Erythroblast (primary cell): ENCODE results near the gene VAV2.

Experiments
- DNase-seq, 2 experiments: peaks; one replicate each; lab custom pipeline; 2025; lab: John Stamatoyannopoulos, UW
- GATA1 ChIP-seq: IDR thresholded peaks from 2 replicates; pipeline ENCODE4 v1.6.1; 2011; ENCODE audit warnings: low read depth, mild to moderate bottlenecking, control low read depth, low read length, moderate library complexity
- POLR2A ChIP-seq: IDR thresholded peaks from 2 replicates; pipeline ENCODE4 v1.6.1; 2011; ENCODE audit warnings: mild to moderate bottlenecking, low read length

VAV2 gene

DNA sequence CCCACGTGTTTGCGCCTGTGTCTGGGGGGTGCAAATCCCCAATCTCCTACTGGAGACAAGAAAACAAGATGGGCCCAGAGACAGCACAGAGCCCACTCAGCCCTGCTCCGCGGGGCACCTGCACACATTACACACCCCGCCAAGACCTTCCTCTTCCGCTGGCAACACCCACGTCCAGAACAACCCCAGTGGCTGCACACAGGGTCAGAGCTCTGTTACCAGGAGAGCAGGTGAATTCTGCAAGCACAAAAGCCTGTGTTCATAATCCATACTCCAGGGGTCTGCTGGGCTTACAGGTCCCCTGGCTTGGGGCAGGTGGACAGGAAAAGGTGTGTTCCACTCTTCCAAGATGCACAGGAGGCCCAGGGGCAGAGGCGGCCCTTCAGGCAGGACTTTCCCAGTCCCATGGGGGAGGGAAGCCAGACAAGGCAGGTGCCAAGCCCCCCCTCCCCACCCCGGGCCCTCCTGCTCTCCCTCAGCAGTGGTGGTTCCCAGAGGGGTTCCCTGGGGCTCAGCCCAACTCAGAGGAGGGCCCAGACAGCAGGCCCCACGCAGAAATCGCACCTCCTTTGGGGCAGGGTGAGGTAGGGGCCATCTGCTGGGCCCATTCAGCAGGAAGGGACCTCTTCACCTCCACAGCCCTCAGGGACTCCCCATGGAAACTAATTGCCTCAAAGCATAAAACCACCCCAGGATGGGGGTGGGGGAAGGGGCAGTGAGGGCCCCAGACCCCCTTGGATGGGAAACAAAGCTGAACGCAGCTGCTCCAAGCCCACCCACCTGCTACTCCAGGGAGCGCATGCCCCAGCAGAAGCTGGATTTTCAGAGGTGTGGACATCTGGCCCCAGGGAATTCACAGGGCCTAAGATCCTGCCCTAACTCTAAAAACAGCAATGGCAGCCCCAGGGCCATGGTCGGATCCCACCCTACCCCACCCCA is 105.3 kb downstream of the VAV2 start:
- TF ChIP-seq GATA1: no peak
- no peak for TF ChIP-seq POLR2A

DNA sequence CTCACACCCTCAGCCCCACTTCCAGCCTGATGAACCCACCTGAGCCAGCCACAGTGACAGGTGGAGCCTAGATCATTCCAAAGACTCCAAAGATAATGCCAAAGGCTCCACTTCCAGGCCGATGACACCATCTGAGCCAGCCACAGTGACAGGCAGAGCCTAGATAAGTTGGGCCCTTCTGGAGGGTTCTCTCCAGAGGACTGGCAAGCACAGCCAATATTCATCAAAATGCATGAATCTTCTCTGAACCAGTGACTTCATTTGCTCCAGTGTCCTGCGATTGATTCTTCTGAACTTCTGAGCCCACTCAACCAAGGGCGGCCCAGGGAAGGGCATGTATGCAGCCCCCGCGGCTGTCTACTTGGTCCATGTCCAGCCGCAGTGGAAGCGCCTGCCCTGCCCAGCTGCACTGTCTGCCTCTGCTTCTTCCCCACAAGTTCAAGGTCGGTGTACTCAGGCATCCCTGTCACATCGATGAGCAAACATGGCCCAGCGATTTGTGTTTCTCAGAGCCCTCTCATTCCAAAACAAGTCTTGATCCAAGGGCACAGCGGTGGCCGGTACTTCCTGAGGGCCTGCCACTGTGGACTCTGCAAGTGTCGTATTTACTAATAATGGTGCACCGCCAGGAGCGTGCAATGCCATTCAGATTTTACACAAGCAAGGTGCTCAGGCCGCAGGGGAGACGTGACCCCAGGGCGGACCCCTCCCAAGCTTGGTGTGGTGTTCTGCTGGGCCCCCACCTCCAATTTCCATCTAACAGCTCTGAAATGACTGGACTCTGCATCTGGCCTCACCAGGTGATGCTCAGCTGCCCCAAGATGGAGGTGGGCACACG is 107.0 kb downstream of the VAV2 start:
- DNase-seq: no peak
- TF ChIP-seq POLR2A: no peak
- no peak for TF ChIP-seq GATA1

More for the DNA sequence above, 105.3 kb downstream of the VAV2 start:
- no peak for DNase-seq

DNA sequence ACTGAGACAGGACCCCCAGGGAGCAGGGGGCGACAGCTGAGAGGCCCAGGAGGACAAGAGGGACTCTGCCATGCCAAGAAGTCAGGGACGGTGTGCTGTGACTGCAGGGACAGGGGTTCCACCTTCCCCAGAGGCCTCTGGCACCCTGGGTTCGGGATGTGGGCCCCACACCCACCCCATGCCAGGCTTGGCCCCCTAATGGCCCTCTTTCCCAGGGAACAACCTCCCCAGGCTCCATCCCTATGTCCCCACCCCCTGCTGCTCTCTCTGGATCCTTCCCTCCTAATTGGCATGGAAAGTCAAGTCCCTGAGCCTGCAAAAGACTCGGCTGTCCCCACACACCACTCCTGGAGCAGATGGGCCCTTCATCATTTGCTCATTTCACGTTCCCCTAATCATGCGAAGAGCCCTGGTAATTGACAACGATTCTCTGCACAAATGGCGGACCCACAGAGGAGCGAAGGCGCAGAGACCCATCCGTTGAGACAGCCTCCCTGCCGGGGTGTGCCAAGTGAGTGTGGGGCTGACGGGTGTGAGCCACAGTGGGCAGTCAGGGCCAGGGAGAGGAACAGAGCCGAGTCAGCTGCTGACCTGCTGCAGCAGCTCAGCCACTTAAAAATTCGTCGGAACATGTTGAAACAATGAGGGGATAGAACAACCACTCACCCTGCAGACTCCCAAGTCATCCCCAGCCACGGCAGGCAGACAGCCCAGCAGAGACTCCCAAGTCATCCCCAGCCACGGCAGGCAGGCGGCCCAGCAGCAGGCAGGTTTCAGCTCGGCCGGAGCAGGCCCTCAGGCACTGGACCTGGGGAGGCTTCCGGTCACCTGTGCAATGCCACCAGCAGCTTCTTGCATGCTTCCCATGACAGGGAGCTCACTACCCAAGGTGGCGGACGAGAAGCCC is 109.0 kb downstream of the VAV2 start:
- TF ChIP-seq POLR2A: no peak
- no peak for TF ChIP-seq GATA1
- no peak for DNase-seq

DNA sequence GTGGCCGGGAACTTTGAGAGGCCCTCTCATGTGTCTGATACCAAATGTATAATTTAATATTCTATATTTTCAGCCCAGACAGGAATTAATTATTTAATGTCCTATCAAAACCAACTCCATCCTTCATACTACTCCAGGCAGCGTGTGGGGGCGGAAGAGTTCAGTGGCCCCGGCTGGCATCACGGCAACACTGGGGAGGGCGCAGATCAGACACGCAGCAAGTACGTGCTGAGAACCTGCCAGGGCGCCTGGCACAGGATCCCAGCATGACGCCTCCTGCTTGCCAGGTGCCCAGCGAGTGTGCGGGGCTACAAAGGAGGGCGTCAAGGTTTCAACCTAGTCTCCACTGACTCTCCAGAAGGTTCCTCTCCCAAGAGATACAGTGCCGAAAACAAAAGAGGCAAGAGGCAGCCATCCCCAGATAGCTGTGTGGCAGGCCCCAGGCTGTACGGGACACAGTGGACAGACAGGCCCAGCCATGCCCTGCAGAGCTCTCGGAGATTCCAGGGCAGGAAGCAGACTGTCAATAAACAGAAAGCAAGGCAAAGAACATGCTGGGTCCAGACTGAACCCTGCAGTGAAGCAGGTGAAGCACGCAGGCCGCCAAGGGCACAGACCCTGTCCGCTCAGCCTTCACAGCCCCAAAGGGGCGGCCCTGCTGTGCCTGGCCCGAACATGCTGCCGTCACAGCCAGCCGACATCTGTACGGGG is 110.3 kb downstream of the VAV2 start:
- TF ChIP-seq POLR2A (no peak), GATA1 (no peak)

DNA sequence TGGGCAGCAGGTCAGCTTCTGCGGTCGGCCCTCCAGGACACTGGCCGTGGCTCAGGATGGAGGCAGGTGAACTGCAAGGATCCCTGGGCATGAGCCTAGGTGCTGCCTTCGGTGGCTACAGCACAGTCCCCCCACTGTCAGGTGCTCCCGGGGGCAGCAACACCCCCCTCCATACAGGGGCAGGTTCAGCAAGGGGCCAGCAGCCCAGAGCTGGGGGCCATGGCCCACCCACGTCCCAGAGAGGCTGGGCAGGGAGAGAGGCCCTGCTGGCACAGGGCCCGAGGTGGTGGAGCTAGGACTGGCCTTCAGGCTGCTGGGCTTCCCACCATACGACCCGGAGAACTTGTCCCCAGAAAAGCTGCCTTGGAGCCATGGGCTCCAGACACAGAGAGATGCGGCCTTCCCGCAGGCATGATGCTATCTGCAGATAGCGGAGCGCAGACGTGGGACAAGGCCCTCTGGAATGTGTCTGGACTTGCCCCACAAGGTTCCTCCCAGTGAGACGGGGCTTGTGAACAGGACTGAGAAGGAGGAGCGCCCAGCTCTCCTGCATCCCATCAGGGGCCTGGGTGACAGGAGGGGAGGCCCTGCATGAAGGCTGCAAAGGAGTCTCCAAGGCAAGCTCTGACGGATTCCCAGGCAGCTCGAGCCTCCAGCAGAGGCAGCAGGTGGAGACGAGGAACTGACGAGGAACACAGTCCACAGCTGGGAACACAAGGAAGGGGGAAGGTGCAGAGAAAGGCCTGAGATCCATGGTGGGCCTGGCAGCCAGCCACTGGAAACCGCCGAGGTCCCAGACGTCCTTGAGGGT is 111.1 kb downstream of the VAV2 start:
- TF ChIP-seq POLR2A (no peak), GATA1 (no peak)
- DNase-seq: no peak

More for the DNA sequence above, 110.3 kb downstream of the VAV2 start:
- DNase-seq: no peak

DNA sequence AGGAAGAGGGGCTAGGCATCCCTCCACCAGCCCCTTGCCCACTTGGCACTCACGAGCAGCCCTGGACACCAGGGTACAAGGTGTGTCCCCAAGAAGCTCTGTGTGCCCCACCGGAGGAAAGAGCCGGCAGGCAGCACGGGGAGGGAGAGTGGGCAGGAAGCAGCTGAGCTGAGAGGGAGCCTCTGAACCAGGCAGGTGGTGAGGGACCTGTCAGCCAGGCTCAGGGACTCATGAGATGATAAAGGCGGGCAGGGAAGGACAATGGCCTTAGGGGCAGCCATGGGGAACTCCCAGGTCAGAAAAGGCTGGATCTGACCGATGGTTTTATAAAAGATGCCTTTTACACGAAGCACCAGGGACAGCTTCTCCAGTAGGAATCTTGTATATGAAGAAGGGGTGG is 112.0 kb downstream of the VAV2 start:
- no peak for DNase-seq
- no peak for TF ChIP-seq POLR2A
- no peak for TF ChIP-seq GATA1

DNA sequence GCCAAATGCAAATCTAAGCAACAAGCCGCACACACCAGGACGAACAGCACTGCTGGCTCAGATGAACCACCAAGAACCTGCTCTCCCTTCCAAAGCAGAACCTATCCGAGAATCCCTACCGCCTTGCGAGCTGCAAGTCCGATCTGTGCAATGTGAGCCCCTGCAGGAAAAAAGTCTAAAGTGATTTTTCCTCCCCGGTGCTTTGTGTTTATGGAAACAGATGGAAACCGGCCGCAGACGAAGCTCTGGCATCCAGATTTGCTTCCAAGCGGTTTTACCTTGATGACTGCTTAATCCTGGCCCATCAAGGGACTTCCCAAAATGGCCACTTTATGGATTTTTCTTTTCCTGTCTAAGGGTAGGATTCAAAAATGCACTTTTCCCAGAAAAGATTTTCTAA is 112.5 kb downstream of the VAV2 start:
- no peak for DNase-seq
- TF ChIP-seq GATA1 (no peak), POLR2A (no peak)

DNA sequence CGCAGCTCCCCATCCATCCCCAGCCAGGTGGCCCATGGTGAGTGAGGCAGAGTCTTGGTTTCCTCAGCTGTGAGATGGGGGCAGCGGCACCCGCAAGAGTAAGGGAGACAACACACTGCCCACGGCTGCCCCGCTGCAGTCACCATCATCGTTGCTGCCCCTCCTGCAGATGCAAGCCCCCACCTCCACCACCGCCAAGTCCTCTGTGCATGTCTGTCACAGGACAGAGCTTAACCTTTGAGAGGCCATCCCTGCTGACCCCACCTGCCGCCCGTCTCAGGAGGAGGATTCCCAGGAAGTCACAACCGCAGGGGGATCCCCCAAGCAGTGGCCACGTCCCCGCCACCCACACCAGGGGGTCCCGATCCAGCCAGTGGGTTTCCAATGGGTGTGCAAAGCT is 113.7 kb downstream of the VAV2 start:
- no peak for DNase-seq
- TF ChIP-seq GATA1 (no peak), POLR2A (no peak)

DNA sequence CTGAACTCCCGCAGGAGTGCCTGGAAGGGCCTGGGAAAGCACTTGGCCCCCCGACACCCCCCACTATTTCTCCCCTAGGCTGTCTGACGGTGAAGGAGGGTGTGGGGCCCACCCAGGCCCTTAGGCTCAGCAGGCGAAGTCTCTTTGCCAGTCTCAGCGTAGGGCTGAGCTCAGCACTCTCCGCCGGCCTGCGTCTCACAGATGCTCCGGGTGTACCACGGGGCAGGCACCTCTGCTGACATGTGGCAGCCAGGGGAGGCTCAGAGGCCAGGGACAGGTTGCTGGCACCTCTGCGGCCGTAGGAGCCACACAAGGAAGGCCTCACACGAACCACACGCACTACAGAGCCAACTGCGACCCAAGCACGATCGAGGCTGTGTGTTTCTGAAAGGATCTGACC is 114.2 kb downstream of the VAV2 start:
- TF ChIP-seq POLR2A: no peak
- no peak for TF ChIP-seq GATA1
- no peak for DNase-seq

DNA sequence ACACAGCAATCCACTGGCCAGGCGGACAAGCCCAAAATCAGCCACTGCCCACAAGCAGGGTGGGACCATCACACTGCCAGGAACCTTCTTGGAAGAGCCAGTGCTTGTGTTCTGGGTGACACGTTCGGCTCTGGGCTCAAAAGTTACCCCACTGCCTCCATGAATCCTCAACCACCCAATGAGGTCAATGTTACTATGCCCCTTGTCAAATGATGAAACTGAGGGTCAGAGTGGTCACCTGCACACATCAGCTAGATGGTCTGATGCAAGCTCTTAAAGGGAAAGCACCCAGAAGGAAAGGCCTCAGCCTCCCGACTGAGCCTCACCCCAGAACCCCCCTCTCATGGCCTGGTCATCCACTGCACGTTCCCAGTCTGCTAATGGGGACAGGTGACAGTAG is 114.8 kb downstream of the VAV2 start:
- no peak for DNase-seq
- TF ChIP-seq POLR2A (no peak), GATA1 (no peak)

DNA sequence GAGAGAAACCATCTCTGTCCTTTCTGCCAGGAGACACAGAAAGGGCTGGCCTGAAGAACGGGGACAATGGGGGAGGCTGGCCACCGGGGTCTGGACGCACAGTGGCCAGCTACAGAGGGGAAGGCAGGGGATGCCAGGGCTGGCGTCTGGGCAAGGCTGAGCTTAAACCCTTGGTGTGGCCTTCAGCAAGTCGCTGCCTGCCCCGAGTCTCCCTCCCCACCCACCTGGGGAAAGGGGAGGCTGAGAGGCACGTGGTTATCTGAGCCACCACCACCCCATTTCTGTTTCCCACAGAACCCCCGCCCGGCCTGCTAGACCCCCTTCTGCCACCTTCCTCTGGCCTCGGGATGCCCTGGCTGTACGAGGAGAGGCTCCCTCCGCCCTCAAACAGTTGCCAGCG is 115.3 kb downstream of the VAV2 start:
- TF ChIP-seq POLR2A (no peak), GATA1 (no peak)

DNA sequence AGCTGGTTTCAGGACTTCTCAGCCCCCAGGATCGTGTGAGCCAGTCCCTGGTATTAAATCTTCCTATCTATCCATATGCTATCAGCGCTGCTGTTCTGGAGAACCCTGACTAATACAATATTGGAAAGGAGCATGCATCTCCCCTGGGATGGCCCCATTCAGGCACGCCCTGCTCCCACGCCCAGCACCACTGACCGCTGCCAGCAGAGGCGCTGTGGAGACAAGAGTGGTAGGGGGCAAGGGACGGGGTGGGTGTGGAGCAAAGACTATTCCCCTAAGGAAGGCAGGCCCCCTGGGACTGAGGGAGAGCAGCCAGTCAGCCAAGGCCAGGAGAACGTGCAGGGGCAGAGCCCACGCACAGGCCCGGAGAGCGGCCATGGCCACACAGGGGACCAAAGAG is 116.0 kb downstream of the VAV2 start:
- no peak for TF ChIP-seq POLR2A
- TF ChIP-seq GATA1: no peak
- DNase-seq: no peak

More for the DNA sequence above, 115.3 kb downstream of the VAV2 start:
- DNase-seq: no peak
